Activated naive CD4-positive, alpha-beta T cell treated with anti-CD3 and anti-CD28 coated beads, Interleukin-2, amount 10 ng/mL, durations not matched to agents 7 days and 5 days (primary cell): ENCODE measurements around the gene SLC26A1.

Experiments used
- CTCF ChIA-PET: fragments of 350-600 bp; sonication (Branson Sonifier 250); formaldehyde crosslinking; loops from one replicate; lab custom pipeline; 2021; ENCODE audit warnings: antibody characterized with exemption; lab: Charles Lee
- DNase-seq: peaks from one replicate; pipeline ENCODE4 v3.0.0-alpha.2; 2020
- H3K27ac Mint-ChIP-seq: one replicate; pipeline ENCODE4 v1.8.0; 2021; ENCODE audit warnings: mild to moderate bottlenecking, moderate library complexity, mixed read lengths
- H3K27me3 Mint-ChIP-seq: one replicate; pipeline ENCODE4 v1.8.0; 2021; ENCODE audit warnings: mild to moderate bottlenecking, mixed read lengths
- H3K36me3 Mint-ChIP-seq: one replicate; pipeline ENCODE4 v1.8.0; 2021; ENCODE audit warnings: mixed read lengths
- H3K4me1 Mint-ChIP-seq: one replicate; pipeline ENCODE4 v1.8.0; 2021; ENCODE audit warnings: mixed read lengths
- H3K4me3 Mint-ChIP-seq: one replicate; pipeline ENCODE4 v1.8.0; 2021; ENCODE audit warnings: mild to moderate bottlenecking, moderate library complexity, mixed read lengths
- H3K9me3 Mint-ChIP-seq: one replicate; pipeline ENCODE4 v1.8.0; 2021; ENCODE audit warnings: mixed read lengths

Gene SLC26A1

GRCh38 chr4:993111-994029, at the start of gene SLC26A1:
Gene SLC26A1 (minus strand): TSS chr4:993404. CDS start chr4:991703, 1,701 bp downstream.
- no peak within 1 kb of the TSS for H3K27ac Mint-ChIP-seq
- no peak for DNase-seq
- H3K4me1 Mint-ChIP-seq = peaks cover 2% of the 10 kb centered on the region
- CTCF ChIA-PET = no interaction called here
- H3K36me3 Mint-ChIP-seq = peaks cover 2% of the 10 kb centered on the region
- peaks cover 35% of the 10 kb centered on the region for H3K27me3 Mint-ChIP-seq
- H3K4me3 Mint-ChIP-seq = no peak within 1 kb of the TSS
- no peaks in the 10 kb centered on the region for H3K9me3 Mint-ChIP-seq

GRCh38 chr4:1042352-1043055, 49.3 kb upstream of the SLC26A1 start:
- CTCF ChIA-PET = no interaction called here
- no peak overlapping the region for H3K4me3 Mint-ChIP-seq
- no peak overlapping the region for H3K27ac Mint-ChIP-seq
- no peaks in the 10 kb centered on the region for H3K4me1 Mint-ChIP-seq
- H3K27me3 Mint-ChIP-seq = peaks cover 34% of the 10 kb centered on the region
- H3K36me3 Mint-ChIP-seq = no peaks in the 10 kb centered on the region
- peaks cover 3% of the 10 kb centered on the region for H3K9me3 Mint-ChIP-seq
- no peak for DNase-seq

- Mint-ChIP-seq H3K36me3 (no peaks in the 10 kb centered on the region), H3K9me3 (peaks cover 3% of the 10 kb centered on the region), H3K27ac (no peak overlapping the region), H3K4me1 (no peaks in the 10 kb centered on the region), H3K27me3 (peaks cover 28% of the 10 kb centered on the region), H3K4me3 (no peak overlapping the region)
- DNase-seq = no peak
- CTCF ChIA-PET = no interaction called here
Observed at GRCh38 chr4:1041936-1042330, 48.7 kb upstream of the SLC26A1 start.

GRCh38 chr4:1041147-1041935, 48.1 kb upstream of the SLC26A1 start:
- Mint-ChIP-seq H3K9me3 (peaks cover 3% of the 10 kb centered on the region), H3K4me3 (no peak overlapping the region), H3K36me3 (no peaks in the 10 kb centered on the region), H3K4me1 (no peaks in the 10 kb centered on the region), H3K27me3 (peaks cover 24% of the 10 kb centered on the region), H3K27ac (no peak overlapping the region)
- CTCF ChIA-PET = no interaction called here
- no peak for DNase-seq

GRCh38 chr4:1040344-1041146, 47.3 kb upstream of the SLC26A1 start:
- no peak for DNase-seq
- H3K9me3 Mint-ChIP-seq = peaks cover 3% of the 10 kb centered on the region
- H3K4me1 Mint-ChIP-seq = no peaks in the 10 kb centered on the region
- H3K36me3 Mint-ChIP-seq = no peaks in the 10 kb centered on the region
- peaks cover 22% of the 10 kb centered on the region for H3K27me3 Mint-ChIP-seq
- H3K4me3 Mint-ChIP-seq = no peak overlapping the region
- no peak overlapping the region for H3K27ac Mint-ChIP-seq
- CTCF ChIA-PET = no interaction called here

- H3K9me3 Mint-ChIP-seq = peaks cover 3% of the 10 kb centered on the region
- peaks cover 14% of the 10 kb centered on the region for H3K27me3 Mint-ChIP-seq
- no peaks in the 10 kb centered on the region for H3K4me1 Mint-ChIP-seq
- no peaks in the 10 kb centered on the region for H3K36me3 Mint-ChIP-seq
- no peak overlapping the region for H3K4me3 Mint-ChIP-seq
- H3K27ac Mint-ChIP-seq = no peak overlapping the region
- DNase-seq = no peak
- CTCF ChIA-PET = no interaction called here
Observed at GRCh38 chr4:1039493-1040343, 46.5 kb upstream of the SLC26A1 start.

GRCh38 chr4:1038948-1039492, 45.8 kb upstream of the SLC26A1 start:
- Mint-ChIP-seq H3K4me3 (no peak overlapping the region), H3K27me3 (peaks cover 7% of the 10 kb centered on the region), H3K36me3 (no peaks in the 10 kb centered on the region), H3K27ac (no peak overlapping the region), H3K9me3 (peaks cover 3% of the 10 kb centered on the region), H3K4me1 (no peaks in the 10 kb centered on the region)
- CTCF ChIA-PET = no interaction called here
- no peak for DNase-seq

- no peaks in the 10 kb centered on the region for H3K36me3 Mint-ChIP-seq
- DNase-seq = no peak
- H3K27ac Mint-ChIP-seq = no peak overlapping the region
Observed at GRCh38 chr4:1036976-1037810, 44.0 kb upstream of the SLC26A1 start.

GRCh38 chr4:1036095-1036494, 42.9 kb upstream of the SLC26A1 start:
- CTCF ChIA-PET = no interaction called here
- Mint-ChIP-seq H3K27me3 (no peaks in the 10 kb centered on the region), H3K27ac (no peak overlapping the region), H3K4me3 (no peak overlapping the region), H3K9me3 (no peaks in the 10 kb centered on the region), H3K36me3 (no peaks in the 10 kb centered on the region), H3K4me1 (no peaks in the 10 kb centered on the region)
- no peak for DNase-seq

More at GRCh38 chr4:1036976-1037810, 44.0 kb upstream of the SLC26A1 start:
- Mint-ChIP-seq H3K4me3 (no peak overlapping the region), H3K27me3 (no peaks in the 10 kb centered on the region), H3K9me3 (no peaks in the 10 kb centered on the region), H3K4me1 (no peaks in the 10 kb centered on the region)
- CTCF ChIA-PET = no interaction called here

- Mint-ChIP-seq H3K4me3 (no peak overlapping the region), H3K9me3 (no peaks in the 10 kb centered on the region), H3K27me3 (no peaks in the 10 kb centered on the region), H3K4me1 (no peaks in the 10 kb centered on the region), H3K36me3 (no peaks in the 10 kb centered on the region), H3K27ac (no peak overlapping the region)
- DNase-seq = no peak
- CTCF ChIA-PET = no interaction called here
Observed at GRCh38 chr4:1035510-1035909, 42.3 kb upstream of the SLC26A1 start.

GRCh38 chr4:1033840-1034551, 40.8 kb upstream of the SLC26A1 start:
- no peak for DNase-seq
- Mint-ChIP-seq H3K27ac (no peak overlapping the region), H3K36me3 (no peaks in the 10 kb centered on the region), H3K4me3 (no peak overlapping the region), H3K9me3 (no peaks in the 10 kb centered on the region), H3K27me3 (no peaks in the 10 kb centered on the region), H3K4me1 (no peaks in the 10 kb centered on the region)
- CTCF ChIA-PET = no interaction called here

GRCh38 chr4:1032861-1033260, 39.7 kb upstream of the SLC26A1 start:
- Mint-ChIP-seq H3K27ac (no peak overlapping the region), H3K27me3 (no peaks in the 10 kb centered on the region), H3K4me1 (no peaks in the 10 kb centered on the region), H3K9me3 (no peaks in the 10 kb centered on the region), H3K36me3 (no peaks in the 10 kb centered on the region), H3K4me3 (no peak overlapping the region)
- no peak for DNase-seq
- CTCF ChIA-PET = no interaction called here
